SK-MEL-5 (cell line): Measurements from ENCODE around the gene COL12A1. TPM values are rescaled to one million over a fixed set of nuclear protein-coding genes. Genes with fewer than 3 reads are reported as not detected.

Experiments used
- DNase-seq: peaks from one replicate; pipeline ENCODE4 v3.0.0-alpha.2; 2016; ENCODE audit warnings: low read depth, low spot score
- in situ Hi-C: cut with HindIII; loops from 2 replicates; pipeline ENCODE4 v1.10.0; 2016; ENCODE audit warnings: low sequenced_read_pairs, high pct_unique_total_duplicates, low pct_unique_long_range_greater_than_20kb
- total RNA-seq: library from RNA; depleted of rRNA; stranded (reverse); fragments of >200 nt; shearing (Covaris generic); gene quantifications from 2 replicates; pipeline ENCODE4 v1.2.3, GENCODE V29; 2014

COL12A1 gene
- total RNA-seq, 1 experiment from 2014 or later = 0.29 TPM

DNA sequence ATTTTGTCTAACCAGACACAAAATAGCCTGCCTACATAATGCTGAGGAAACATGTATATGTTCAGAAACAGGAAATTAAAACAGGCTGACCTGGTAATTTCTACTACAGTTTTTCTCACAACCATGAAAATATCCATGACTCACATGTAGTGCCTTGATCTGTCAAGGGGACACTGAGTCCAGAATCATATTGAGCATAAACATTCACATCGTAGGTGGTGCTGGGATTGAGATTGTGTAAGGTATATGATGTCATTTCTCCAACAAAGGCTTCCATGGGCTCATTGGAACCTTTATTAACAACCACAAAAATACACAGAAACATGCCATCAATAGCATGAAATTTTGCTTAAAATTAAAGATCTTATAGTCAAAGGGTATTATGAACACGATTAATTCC lies 80.9 kb downstream of the COL12A1 start:
- DNase-seq = no peak
- in situ Hi-C loops = no loop called here

GRCh38 chr6:75124085-75124484 lies 81.8 kb downstream of the COL12A1 start:
- DNase-seq = no peak
- in situ Hi-C loops = no loop called here

GRCh38 chr6:75118925-75119515 lies 86.8 kb downstream of the COL12A1 start:
- DNase-seq = no peak
- in situ Hi-C loops = no loop called here

- no peak for DNase-seq
- in situ Hi-C loops = no loop called here
Observed at GRCh38 chr6:75117701-75118100, 88.2 kb downstream of the COL12A1 start.

- DNase-seq = no peak
- in situ Hi-C loops = no loop called here
Observed at GRCh38 chr6:75116946-75117345, 88.9 kb downstream of the COL12A1 start.

GRCh38 chr6:75115481-75115880 lies 90.4 kb downstream of the COL12A1 start:
- no peak for DNase-seq
- in situ Hi-C loops = no loop called here

DNA sequence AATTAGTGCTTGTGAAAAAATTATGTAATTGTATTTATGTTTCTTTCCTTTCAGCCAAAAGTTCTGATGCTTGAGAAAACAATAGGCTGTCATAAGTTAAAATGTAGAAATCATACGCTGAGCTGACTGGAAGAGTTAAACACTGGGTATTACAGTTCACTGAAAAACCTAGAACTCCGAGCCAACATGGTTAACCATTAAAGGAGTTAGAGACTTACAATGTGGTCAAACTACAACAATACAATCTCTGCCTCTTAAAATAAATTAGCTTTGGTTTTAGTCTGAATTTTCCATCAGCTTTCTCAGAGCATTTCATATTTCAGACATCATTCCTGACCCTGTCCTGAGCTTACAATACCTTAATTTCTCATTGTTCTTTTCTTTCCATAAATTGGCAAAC lies 91.0 kb downstream of the COL12A1 start:
- DNase-seq = no peak
- in situ Hi-C loops = no loop called here

DNA sequence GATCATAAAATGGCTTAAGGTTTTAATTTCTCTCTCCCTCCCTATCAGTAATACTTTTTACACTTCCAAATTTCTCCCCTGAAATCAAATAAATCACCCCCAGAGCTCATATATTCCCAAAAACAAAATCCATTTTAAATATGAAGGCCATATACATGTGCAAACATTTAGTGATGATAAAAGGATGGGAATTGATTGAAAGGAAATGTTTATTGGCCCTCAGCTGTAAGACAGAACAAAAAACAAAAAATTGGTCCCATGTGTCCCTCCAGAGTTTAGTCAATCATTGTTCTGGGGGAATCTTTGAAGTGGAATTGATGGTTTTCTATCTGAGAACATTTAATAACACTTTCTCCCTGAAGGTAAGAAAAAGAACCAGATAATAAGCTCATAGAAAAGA lies 91.7 kb downstream of the COL12A1 start:
- in situ Hi-C loops = no loop called here
- no peak for DNase-seq

GRCh38 chr6:75113446-75113845 lies 92.4 kb downstream of the COL12A1 start:
- no peak for DNase-seq
- in situ Hi-C loops = no loop called here

DNA sequence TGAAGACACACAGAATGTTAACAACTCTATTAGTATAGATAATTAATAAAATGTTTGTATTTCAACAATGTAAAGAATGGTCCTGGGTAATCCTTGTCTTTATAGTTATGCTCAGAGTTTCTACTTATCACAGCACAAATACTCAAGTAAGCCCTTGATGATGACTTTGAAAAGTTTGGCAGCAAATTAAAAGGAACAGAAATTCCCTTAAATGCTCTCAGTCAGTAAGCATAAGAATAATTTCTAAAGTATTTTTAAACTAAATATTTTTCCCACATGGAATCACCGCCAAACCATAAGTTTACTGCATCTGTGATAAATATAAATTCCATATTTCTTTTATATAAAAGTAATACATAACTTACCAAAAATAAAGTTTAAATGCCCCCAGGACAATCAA lies 96.1 kb downstream of the COL12A1 start:
- no peak for DNase-seq
- in situ Hi-C loops = no loop called here

DNA sequence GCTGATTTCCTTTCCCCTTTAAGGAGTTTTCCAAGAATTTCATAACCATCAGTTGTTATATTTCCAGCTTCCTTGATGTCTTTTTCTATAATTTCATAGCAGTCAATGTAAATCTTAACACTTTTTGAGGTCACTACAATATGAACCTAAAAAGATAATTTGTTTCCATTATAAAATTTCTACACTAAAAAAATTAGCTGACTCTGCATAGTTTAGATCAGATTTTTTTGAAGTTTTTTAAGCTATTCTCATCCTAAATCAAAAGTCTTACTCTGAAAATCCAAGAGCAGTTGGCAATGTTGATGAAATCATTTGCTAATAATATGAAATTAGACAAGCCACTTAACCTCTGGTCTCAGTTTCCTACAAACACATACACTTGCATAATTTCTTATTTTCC lies 96.8 kb downstream of the COL12A1 start:
- in situ Hi-C loops = no loop called here
- no peak for DNase-seq

- in situ Hi-C loops = no loop called here
- no peak for DNase-seq
Observed at GRCh38 chr6:75108333-75108974, 97.4 kb downstream of the COL12A1 start.

DNA sequence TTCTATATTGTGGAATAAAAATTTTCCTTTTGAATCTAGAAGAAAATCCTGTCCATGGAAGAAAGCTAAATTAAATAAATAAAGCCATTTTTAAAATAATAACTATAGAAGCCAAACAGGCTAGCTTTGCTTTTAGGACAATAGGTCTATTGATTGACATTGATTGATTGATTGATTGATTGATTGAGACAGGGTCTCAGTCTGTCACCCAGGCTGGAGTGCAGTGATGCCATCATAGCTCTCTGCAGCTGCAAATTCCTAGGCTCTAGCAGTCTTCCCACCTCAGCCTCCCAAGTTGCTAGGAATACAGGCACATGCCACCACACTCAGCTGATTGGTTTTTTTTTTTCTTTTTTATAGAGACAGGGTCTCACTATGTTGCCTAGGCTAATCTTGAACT lies 97.9 kb downstream of the COL12A1 start:
- DNase-seq = no peak
- in situ Hi-C loops = no loop called here

GRCh38 chr6:75106426-75106825 lies 99.4 kb downstream of the COL12A1 start:
- DNase-seq = no peak
- in situ Hi-C loops = no loop called here

GRCh38 chr6:75103431-75103830 lies 102.4 kb downstream of the COL12A1 start:
- in situ Hi-C loops = no loop called here
- DNase-seq = no peak

GRCh38 chr6:75102301-75102700 lies 103.6 kb downstream of the COL12A1 start:
- no peak for DNase-seq
- in situ Hi-C loops = no loop called here

GRCh38 chr6:75101896-75102295 lies 104.0 kb downstream of the COL12A1 start:
- DNase-seq = no peak
- in situ Hi-C loops = no loop called here

DNA sequence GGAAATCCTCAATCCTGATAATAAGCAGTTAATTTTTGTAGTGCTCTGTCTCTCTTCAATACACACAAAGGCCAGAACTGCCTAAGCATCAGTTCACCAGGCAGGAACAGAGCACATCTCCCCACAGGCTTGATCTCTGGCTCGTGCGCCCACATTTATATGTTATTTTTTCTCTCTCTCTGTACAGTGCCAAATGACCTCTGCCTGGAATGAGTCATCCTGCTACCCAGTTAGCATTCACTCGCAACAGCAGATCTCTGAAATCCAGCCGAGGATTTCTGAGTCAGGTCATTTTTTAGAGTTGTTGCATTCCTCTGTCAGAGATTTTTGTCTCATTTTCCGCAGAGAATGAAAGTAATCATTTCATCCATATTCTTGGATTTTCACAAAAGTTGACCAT lies 107.1 kb downstream of the COL12A1 start:
- DNase-seq = peak; percentile 3
- in situ Hi-C loops = no loop called here

GRCh38 chr6:75096966-75097365 lies 108.9 kb downstream of the COL12A1 start:
- in situ Hi-C loops = no loop called here
- DNase-seq = no peak
